Peyer's patch (tissue), 4 donors: Measurements from ENCODE around the gene TEK.

Experiments
- POLR2A ChIP-seq, 2 donors: fragments of 450-650 bp; IDR thresholded peaks; one replicate each; pipeline ENCODE4 v1.5.1; 2017; ENCODE audit warnings: antibody characterized with exemption in 2 of 2, mild to moderate bottlenecking in 2 of 2, moderate library complexity in 2 of 2
- TF ChIP-seq, protein P1 (sequence below), 6 experiments: fragments of 450-650 bp in 4 of 6; fragments of 200-600 bp in 2 of 6; sonication (generic) in 1 of 6; IDR thresholded peaks; one replicate each; pipeline ENCODE4 v1.5.1; 2017 to 2019; ENCODE audit warnings: antibody characterized with exemption in 6 of 6, mild to moderate bottlenecking in 3 of 6, moderate library complexity in 1 of 6

DNA sequence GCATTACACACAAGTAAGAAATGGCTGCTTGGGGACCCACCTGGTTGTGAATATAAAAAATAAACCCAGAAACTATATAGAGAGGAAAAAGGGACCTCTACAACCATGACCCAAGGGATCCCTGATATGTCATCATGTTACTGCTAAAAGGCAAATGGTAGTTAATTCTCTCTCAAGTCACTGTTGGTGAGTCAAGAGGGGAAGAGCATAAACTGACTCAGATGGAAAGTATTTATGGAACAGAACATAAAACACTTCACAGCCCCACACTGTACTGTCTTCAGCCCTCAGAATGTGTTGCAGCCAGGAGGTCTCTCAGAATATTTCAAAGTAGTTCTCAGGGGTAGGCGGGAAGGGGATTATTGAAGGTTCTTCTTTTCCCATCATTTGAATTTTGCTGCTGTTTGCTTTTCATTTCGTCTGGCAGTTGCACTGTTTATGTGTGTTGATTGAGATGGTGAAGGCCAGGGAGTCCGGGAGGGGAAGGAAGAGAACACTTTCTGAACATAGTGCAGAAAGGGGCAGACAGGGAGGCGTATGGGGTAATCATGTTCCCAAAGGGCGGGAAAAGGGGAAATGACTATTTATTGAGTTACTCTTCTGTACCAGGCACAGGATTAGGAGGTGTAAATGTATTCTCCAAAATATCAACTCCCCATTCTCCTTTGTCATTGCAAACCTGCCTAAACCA is 85.5 kb downstream of the TEK start:
- TF ChIP-seq, protein P1, sequence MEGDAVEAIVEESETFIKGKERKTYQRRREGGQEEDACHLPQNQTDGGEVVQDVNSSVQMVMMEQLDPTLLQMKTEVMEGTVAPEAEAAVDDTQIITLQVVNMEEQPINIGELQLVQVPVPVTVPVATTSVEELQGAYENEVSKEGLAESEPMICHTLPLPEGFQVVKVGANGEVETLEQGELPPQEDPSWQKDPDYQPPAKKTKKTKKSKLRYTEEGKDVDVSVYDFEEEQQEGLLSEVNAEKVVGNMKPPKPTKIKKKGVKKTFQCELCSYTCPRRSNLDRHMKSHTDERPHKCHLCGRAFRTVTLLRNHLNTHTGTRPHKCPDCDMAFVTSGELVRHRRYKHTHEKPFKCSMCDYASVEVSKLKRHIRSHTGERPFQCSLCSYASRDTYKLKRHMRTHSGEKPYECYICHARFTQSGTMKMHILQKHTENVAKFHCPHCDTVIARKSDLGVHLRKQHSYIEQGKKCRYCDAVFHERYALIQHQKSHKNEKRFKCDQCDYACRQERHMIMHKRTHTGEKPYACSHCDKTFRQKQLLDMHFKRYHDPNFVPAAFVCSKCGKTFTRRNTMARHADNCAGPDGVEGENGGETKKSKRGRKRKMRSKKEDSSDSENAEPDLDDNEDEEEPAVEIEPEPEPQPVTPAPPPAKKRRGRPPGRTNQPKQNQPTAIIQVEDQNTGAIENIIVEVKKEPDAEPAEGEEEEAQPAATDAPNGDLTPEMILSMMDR (IDR thresholded peaks at IDR 0.05): no peak
- TF ChIP-seq POLR2A (IDR thresholded peaks at IDR 0.05): no peak
